DMS79 treated with DMSO at 0.1 percent for 48 hours (cell line): ENCODE data around the gene NALF2.

ENCODE experiments used
- DNase-seq: peaks from one replicate; lab custom pipeline; 2025; lab: John Stamatoyannopoulos, UW

Gene NALF2

DNA sequence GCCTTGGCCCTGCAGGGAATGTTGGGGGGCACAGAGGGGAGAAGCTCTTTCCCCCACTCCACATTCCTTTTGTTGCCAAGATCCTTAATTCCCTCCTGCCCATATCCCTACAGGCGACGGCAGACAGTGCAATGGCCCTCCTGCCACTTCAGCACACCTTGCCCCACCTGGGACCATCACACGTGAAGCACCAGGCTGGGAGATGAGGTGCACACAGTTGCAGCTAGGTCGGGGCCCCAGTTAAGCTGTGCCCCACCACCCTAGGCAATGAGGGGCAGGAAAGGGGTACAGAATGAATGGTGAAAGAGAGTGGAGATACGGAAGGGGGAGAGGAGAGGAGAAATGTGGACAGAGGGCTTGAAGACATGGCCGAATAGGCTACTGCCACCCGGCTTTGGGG, 26.2 kb downstream of the NALF2 start:
- DNase-seq: no peak

DNA sequence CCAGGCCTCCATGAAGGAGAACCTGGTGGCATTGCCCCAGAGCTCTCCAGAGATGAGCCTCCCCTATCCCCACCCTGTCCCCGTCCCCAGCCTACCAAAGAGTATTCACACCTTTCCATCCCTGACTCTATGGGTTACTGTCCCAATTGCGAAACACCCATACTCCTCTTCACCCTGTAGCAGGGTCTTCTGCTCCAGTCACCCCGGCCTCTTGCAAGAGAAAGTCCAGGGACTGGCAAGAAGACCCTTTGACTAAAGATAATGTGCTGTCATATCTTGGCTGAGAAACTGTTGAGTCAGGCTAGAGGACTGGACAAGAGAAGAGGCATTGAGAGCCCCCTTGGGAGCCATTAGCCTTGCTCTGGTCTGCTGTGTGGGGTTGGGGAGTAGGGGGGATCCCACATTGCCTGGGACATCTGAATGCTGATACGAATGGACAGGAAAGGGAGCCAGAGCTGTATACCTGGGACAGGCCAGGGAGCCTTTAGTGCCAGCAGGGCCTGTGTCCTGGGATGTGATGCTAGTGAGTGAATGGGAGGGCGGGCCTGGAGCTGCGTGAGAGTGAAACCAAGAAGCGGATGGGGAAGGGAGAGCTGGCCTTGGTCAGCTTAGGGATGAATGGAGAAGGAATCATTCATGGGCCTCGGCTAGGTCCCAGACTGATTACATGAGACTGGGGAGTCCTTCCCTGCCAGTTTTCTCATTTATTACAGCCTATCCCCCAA, 27.1 kb downstream of the NALF2 start:
- DNase-seq: no peak

DNA sequence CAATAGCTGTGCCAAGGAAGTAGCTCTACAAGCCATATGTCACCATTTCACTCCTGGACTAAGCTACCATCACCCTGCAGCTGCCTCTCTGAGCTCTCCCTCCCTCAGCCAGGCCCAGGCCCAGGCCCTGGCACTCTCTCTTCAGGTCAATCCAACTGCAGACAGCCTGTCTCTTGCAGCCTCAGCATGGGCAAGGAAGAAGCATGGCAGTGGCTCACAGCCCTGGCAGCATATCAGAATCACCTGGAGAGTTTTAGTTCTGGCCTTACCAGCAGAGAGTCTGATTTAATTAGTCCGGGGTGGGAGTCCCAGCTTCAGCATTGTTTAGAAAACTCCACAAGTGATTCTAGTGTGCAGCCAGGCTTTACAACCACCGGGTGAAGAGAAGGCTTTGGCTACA, 31.5 kb downstream of the NALF2 start:
- DNase-seq: peak; percentile 88

DNA sequence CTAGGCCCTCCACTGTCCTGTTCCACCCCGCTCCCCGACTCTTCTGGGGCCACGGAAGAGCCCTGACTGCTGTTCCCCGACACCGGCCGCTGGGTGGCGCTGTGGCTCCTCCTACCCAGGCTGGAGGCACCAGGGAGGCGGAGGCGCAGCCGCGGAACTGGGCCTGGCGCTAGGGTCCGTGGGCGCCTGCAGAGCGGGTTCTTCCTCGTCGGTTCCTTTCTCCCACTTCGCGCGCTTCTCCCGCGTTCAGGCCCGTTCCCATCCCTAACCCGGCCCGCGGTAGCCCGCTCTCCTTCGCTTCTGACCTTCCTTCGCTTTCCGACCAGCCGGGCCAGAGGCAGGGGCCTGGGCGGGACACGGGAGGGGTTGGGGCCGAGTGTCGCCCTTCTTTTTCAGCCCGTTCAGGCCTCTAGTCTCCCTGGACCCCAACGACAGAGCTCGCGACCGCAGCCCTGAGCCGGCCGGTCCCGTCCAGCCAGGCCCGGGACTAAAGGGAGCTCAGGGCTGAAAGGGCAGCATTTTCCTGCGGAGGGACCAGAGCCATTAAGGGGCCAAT, 34.3 kb downstream of the NALF2 start:
- no peak for DNase-seq

DNA sequence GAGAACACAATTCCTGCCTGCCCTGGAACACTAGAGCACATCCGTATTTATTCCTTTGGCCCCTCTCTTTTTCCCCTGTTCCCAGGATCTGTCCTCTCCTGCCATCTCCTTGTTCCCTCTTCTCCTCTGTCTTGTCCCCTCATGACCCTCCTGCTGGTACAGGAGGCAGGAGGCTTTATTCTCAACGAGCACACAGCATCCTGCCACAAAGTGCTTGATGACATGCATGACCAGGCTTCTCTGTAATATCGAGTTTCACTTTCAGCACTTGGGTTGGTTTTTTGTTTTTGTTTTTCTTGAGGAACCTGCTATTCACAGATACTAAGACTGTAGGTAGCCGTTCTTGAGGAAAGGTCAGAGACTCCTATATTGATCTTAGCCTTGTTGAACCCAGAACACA, 35.3 kb downstream of the NALF2 start:
- peak; percentile 57 for DNase-seq

DNA sequence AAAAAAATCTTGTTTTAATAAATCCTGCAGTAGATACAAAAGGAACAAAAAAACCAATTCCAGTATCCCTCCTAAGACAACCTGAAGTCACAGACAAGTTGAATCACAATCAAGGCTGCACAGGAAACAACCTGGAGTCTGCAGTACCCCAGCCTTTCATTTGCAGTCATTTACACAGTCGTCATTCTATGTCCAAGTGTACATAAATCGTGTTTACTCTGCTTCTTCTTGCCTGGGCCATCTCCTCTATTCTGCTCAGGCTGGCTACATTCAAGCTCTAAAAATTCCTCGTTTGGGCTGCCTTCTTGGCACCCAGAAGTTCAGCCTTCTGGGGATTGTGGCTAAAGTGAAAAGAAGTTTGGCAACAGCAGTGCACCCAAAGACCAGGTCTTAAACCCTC, 37.8 kb downstream of the NALF2 start:
- no peak for DNase-seq

DNA sequence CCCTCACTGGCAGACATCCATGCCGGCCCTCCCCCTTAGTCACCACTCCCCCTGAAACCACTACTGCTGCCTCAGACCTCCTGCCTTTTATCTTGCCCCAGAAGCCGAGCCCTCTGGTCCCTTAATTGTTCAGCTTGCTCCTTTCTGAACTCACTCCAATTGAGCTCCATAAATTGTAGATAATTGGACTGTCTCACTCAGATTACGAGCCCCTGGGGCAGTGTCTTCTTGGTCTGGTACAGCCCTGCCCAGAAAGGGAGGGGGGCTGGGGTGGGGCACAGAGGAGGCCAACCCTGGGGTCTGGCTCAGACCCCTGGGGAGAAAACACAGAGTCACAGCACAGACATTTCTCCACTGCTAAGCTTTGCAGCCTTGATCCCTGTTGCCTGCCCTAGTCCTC, 39.4 kb downstream of the NALF2 start:
- no peak for DNase-seq

DNA sequence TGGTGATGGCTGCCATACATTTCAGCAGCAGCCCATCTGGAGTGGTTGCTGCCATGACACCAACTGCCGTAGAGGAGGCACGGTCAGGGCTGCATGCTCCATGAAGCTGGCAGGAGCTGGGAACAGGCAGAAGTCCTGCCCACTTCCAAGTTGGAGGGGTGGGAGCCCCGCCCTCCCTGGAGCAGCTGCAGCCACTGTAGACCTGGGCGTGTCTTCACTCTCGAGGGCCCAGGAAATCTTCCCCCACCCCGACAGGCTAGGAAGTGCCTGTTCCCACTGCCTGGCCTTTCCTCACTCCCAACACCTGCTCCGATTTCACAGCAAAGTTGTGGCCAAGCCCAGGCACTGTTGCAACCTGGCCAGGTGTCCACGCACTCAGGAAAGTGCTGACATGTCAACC, 42.3 kb downstream of the NALF2 start:
- DNase-seq: no peak

DNA sequence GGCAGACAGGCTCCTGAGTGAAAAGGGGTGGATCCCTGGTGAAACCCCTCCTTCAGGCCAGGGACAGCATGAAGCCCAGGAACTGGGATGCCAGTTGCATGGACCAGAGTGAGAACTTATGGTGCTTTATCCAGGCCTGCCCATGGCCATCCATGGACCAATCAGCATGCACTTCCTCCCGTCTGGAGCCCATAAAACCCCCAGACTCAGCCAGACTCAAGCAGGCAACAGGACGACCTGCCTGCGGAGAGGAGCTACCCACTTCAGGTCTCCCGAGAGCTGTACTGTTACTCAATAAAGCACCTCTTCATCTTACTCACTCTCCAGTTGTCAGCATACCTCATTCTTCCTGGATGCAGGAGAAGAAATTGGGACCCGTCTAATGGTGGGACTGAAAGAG, 42.9 kb downstream of the NALF2 start:
- DNase-seq: no peak

DNA sequence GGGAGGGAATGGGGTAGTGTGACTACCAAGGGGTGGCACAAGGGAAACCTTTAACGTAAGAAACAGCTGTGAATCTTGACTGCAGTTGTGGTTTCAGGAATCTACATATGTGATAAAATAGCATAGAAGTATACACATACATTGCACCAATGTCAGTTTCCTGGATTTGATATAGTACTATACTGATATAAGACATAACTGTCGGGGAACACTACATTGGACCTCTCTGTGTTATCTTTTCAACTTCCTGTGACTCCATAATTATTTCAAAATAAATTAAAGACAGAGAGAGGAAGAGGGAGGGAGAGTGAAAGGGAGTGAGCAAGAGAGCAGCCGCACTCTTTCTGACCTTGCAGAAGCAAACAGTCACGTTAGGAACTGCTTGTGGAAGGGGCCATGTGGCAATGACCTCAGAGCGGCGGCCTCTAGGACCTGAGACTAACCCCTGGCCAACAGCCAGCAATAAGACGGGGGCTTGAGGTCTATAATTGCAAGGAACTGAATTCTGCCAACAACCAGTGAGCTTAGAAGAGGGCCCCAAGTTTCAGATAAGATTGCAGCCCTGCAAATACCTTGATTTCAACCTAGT, 47.4 kb downstream of the NALF2 start:
- no peak for DNase-seq

DNA sequence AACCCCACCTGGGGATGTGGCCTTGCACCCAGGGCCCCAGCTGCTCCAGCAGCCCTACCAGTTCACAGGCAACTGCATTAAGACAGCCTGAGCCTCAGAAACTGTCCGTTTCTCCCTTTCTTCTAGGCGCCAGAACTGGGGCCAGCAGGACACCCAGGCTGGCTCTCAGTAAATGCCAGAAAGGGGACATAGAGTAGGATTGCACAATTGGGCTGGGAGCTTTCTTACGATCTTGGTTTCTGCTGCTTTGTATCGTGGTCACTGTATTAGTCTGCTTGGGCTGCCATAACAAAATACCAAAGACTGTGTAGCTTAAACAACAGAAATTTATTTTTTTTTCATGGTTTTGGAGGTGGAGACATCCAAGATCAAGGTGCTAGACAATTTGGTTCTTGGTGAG, 48.4 kb downstream of the NALF2 start:
- DNase-seq: no peak
